Loucy (cell line): ENCODE data around the gene MYL10.

ENCODE experiments used
- H2AFZ ChIP-seq: fragments of 200-600 bp; sonication (generic); 2 replicates; pipeline ENCODE4 v1.6.0; 2016; ENCODE audit warnings: antibody characterized with exemption, mild to moderate bottlenecking, low read length, moderate library complexity
- H3F3A ChIP-seq: fragments of 200-600 bp; 2 replicates; pipeline ENCODE4 v1.6.0; 2016; ENCODE audit warnings: antibody characterized with exemption, low read depth, mild to moderate bottlenecking
- H3K27me3 ChIP-seq: fragments of 200-600 bp; sonication (generic); 2 replicates; pipeline ENCODE4 v1.6.1; 2014; ENCODE audit warnings: low read length, mild to moderate bottlenecking; ENCODE audit not compliant: insufficient read depth, poor library complexity, severe bottlenecking
- H3K36me3 ChIP-seq: fragments of 200-600 bp; sonication (generic); 2 replicates; pipeline ENCODE4 v1.6.1; 2016; ENCODE audit warnings: low read length; ENCODE audit not compliant: insufficient read depth
- H3K4me1 ChIP-seq: fragments of 200-600 bp; sonication (generic); 2 replicates; pipeline ENCODE4 v1.5.1; 2014; ENCODE audit warnings: low read length, mild to moderate bottlenecking; ENCODE audit not compliant: insufficient read depth, poor library complexity, severe bottlenecking
- H3K4me2 ChIP-seq: fragments of 200-600 bp; sonication (generic); 2 replicates; pipeline ENCODE4 v1.6.0; 2014; ENCODE audit warnings: antibody characterized with exemption, low read length, low read depth, mild to moderate bottlenecking; ENCODE audit not compliant: poor library complexity, severe bottlenecking
- H3K4me3 ChIP-seq: fragments of 200-600 bp; sonication (generic); 2 replicates; pipeline ENCODE4 v1.5.1; 2014; ENCODE audit warnings: low read length, mild to moderate bottlenecking, mixed read lengths; ENCODE audit not compliant: poor library complexity, severe bottlenecking
- H3K79me2 ChIP-seq: fragments of 200-600 bp; sonication (generic); 2 replicates; pipeline ENCODE4 v1.6.1; 2014; ENCODE audit warnings: low read length; ENCODE audit not compliant: insufficient read depth
- H3K9ac ChIP-seq: fragments of 200-600 bp; sonication (generic); 2 replicates; pipeline ENCODE4 v1.6.0; 2014; ENCODE audit warnings: mild to moderate bottlenecking, low read depth, low read length, moderate library complexity; ENCODE audit not compliant: poor library complexity, severe bottlenecking
- H3K9me2 ChIP-seq: fragments of 200-600 bp; sonication (generic); replicated peaks from 2 replicates; pipeline ENCODE4 v1.6.1; 2016; ENCODE audit warnings: low read depth, low read length, mixed read lengths
- H3K9me3 ChIP-seq: fragments of 200-600 bp; sonication (generic); 2 replicates; pipeline ENCODE4 v1.6.1; 2014; ENCODE audit warnings: mild to moderate bottlenecking, antibody characterized with exemption, low read length, low read depth; ENCODE audit not compliant: insufficient read depth
- H4K20me1 ChIP-seq: fragments of 200-600 bp; sonication (generic); 2 replicates; pipeline ENCODE4 v1.6.0; 2014; ENCODE audit warnings: antibody characterized with exemption, low read length, mild to moderate bottlenecking; ENCODE audit not compliant: insufficient read depth, poor library complexity, severe bottlenecking
- CTCF ChIP-seq: fragments of 200-600 bp; sonication (generic); conservative IDR thresholded peaks from 2 replicates; pipeline ENCODE4 v1.5.1; 2014; ENCODE audit warnings: mild to moderate bottlenecking, antibody characterized with exemption, low read length
- EZH2phosphoT487 ChIP-seq: fragments of 200-600 bp; IDR thresholded peaks from 2 replicates; pipeline ENCODE4 v1.6.1; 2018; ENCODE audit warnings: antibody characterized with exemption, mild to moderate bottlenecking, moderate library complexity, borderline replicate concordance

The MYL10 gene

GRCh38 chr7:101667920-101668319 lies 38.8 kb upstream of the MYL10 start:
- Histone ChIP-seq H3F3A (no peaks in the 10 kb centered on the region), H3K4me1 (peaks cover 6% of the 10 kb centered on the region), H4K20me1 (no peaks in the 10 kb centered on the region), H3K4me3 (no peak overlapping the region), H3K9me3 (no peaks in the 10 kb centered on the region; the same call in 1 of the 2 replicates), H3K36me3 (no peaks in the 10 kb centered on the region), H3K9me2 (no peaks in the 10 kb centered on the region), H2AFZ (no peak overlapping the region), H3K27me3 (no peaks in the 10 kb centered on the region), H3K79me2 (no peaks in the 10 kb centered on the region), H3K4me2 (no peak overlapping the region), H3K9ac (no peak overlapping the region)
- TF ChIP-seq CTCF, result no peak
- TF ChIP-seq EZH2phosphoT487, result no peak

DNA sequence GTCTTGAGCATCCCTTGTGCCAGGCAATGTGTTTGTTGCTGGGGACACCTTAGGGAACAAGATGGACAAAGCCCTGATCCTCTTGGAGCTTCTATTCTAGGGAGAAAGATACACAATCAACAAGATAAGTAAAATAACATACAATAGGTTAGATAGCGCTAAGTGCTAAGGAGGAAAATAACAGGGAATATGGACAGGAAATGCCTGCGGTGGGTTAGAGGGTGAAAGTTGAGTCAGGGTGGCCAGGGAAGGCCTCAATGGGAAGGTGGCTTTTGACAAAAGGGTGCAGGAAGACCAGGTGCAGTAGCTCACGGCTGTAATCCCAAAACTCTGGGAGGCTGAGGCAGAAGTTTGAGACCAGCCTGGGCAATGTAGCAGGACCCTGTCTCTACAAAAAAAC lies 38.3 kb upstream of the MYL10 start:
- Histone ChIP-seq H3K4me3 (no peak overlapping the region), H3K36me3 (no peaks in the 10 kb centered on the region), H3F3A (no peaks in the 10 kb centered on the region), H3K27me3 (no peaks in the 10 kb centered on the region), H3K9ac (no peak overlapping the region), H3K9me2 (no peaks in the 10 kb centered on the region), H2AFZ (no peak overlapping the region), H3K4me1 (peaks cover 6% of the 10 kb centered on the region), H4K20me1 (no peaks in the 10 kb centered on the region), H3K79me2 (no peaks in the 10 kb centered on the region), H3K4me2 (no peak overlapping the region), H3K9me3 (no peaks in the 10 kb centered on the region; the same call in 1 of the 2 replicates)
- TF ChIP-seq CTCF (no peak), EZH2phosphoT487 (no peak)

DNA sequence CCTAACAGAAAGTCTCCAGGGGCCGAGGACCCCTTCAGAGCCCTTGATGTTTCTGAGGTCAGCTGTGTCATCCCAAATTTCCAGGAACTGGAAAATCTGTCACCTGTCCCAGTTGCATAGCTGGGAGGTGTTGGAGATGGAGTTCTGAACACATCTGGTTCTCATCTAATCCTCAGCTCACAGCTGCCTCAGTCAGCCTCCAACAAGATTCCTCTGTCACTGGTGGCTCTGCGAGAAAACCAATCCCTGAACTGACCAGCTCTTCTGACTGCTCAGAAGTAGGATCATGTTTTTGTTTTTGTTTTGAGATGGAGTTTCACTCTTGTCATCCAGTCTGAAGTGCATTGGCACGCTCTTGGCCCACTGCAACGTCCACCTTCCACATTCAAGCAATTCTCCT lies 37.6 kb upstream of the MYL10 start:
- no peaks in the 10 kb centered on the region for H3K9me2 ChIP-seq
- no peaks in the 10 kb centered on the region for H3K27me3 ChIP-seq
- TF ChIP-seq EZH2phosphoT487 (no peak), CTCF (no peak)
- no peak overlapping the region for H3K9ac ChIP-seq
- no peaks in the 10 kb centered on the region for H3F3A ChIP-seq
- no peaks in the 10 kb centered on the region for H4K20me1 ChIP-seq
- no peaks in the 10 kb centered on the region for H3K79me2 ChIP-seq
- H3K36me3 ChIP-seq, result no peaks in the 10 kb centered on the region
- no peak overlapping the region for H3K4me2 ChIP-seq
- H3K4me3 ChIP-seq, result no peak overlapping the region
- no peak overlapping the region for H2AFZ ChIP-seq
- no peaks in the 10 kb centered on the region; the same call in 1 of the 2 replicates for H3K9me3 ChIP-seq
- peaks cover 4% of the 10 kb centered on the region for H3K4me1 ChIP-seq
